GM12878 (cell line): ENCODE results near the gene BIRC7. TPM values are rescaled to one million over a fixed set of nuclear protein-coding genes. Genes with fewer than 3 reads are reported as not detected.

Source experiments
- ATAC-seq: fragments of 200-7000 bp; cut with Tn5 transposase; 3 replicates; pipeline ENCODE4 v1.9.1; 2020; ENCODE audit warnings: mild to moderate bottlenecking, moderate library complexity
- BruUV-seq: library from RNA; stranded (reverse); fragments of 400-500 nt; replicated peaks from 2 replicates; lab custom pipeline; 2021; lab: Mats Ljungman, UMichigan
- CTCF ChIA-PET: fragments of 300-600 bp; sonication (Branson Sonifier 250); formaldehyde crosslinking; extraction: SDS; loops from one replicate; lab custom pipeline; 2021; ENCODE audit warnings: inconsistent platforms; lab: Yijun Ruan, JAX
- POLR2A ChIA-PET: fragments of 350-600 bp; formaldehyde crosslinking; extraction: SDS; loops from one replicate; lab custom pipeline; 2021; ENCODE audit warnings: inconsistent platforms; lab: Charles Lee
- RAD21 ChIA-PET: fragments of 300-600 bp; sonication (Branson Sonifier 250); formaldehyde crosslinking; loops from one replicate; lab custom pipeline; 2023; ENCODE audit warnings: antibody characterized with exemption; ENCODE audit not compliant: unreplicated experiment; lab: Charles Lee
- SMC1A ChIA-PET: fragments of 300-600 bp; sonication (Branson Sonifier 250); formaldehyde crosslinking; loops from one replicate; lab custom pipeline; 2023; ENCODE audit not compliant: unreplicated experiment, uncharacterized antibody; lab: Charles Lee
- DNase-seq: peaks from one replicate; pipeline ENCODE4 v3.0.0-alpha.2; 2011; ENCODE audit warnings: low read depth, low spot score
- FAIRE-seq: peaks from 3 replicates; lab custom pipeline; 2011; peaks lifted over from hg19 to GRCh38; lab: Jason Lieb, UNC
- H2AFZ ChIP-seq: 2 replicates; pipeline ENCODE4 v1.6.0; 2011; ENCODE audit warnings: low read depth, low read length, control low read depth; ENCODE audit not compliant: control insufficient read depth
- H3K27ac ChIP-seq: 2 replicates; pipeline ENCODE4 v1.5.1; 2011; ENCODE audit warnings: control low read depth; ENCODE audit not compliant: control insufficient read depth, insufficient read depth
- H3K27me3 ChIP-seq, 2 experiments: replicated peaks in 1 of 2; 2 replicates each; pipeline versions ENCODE4 v1.6.0 to v1.6.1; 2011; ENCODE audit warnings: low read length in 1 of 2; ENCODE audit not compliant: control insufficient read depth in 2 of 2, insufficient read depth in 2 of 2
- H3K36me3 ChIP-seq, 2 experiments: 2 replicates each; pipeline ENCODE4 v1.5.1; 2011; ENCODE audit warnings: low read length in 1 of 2; ENCODE audit not compliant: control insufficient read depth in 2 of 2, insufficient read depth in 2 of 2
- H3K4me1 ChIP-seq: 2 replicates; pipeline ENCODE4 v1.6.1; 2011; ENCODE audit warnings: mild to moderate bottlenecking, low read length, moderate library complexity, mixed read lengths; ENCODE audit not compliant: control insufficient read depth, insufficient read depth
- H3K4me2 ChIP-seq: 2 replicates; pipeline ENCODE4 v1.6.0; 2011; ENCODE audit warnings: control low read depth; ENCODE audit not compliant: control insufficient read depth, insufficient read depth
- H3K4me3 ChIP-seq: fragments of 200-600 bp; sonication (generic); 2 replicates; pipeline ENCODE4 v1.5.1; 2016
- H3K79me2 ChIP-seq: 2 replicates; pipeline ENCODE4 v1.6.0; 2011; ENCODE audit warnings: low read length; ENCODE audit not compliant: control insufficient read depth, insufficient read depth
- H3K9ac ChIP-seq: 2 replicates; pipeline ENCODE4 v1.8.0; 2011; ENCODE audit warnings: low read length, control low read depth, mixed read lengths; ENCODE audit not compliant: control insufficient read depth, insufficient read depth
- H3K9me3 ChIP-seq: replicated peaks from 3 replicates; pipeline ENCODE4 v1.5.1; 2011; ENCODE audit warnings: mild to moderate bottlenecking, low read length; ENCODE audit not compliant: control insufficient read depth, insufficient read depth
- H4K20me1 ChIP-seq: 2 replicates; pipeline ENCODE4 v1.6.0; 2011; ENCODE audit not compliant: control insufficient read depth, insufficient read depth
- BMI1 ChIP-seq: fragments of 450-650 bp; IDR thresholded peaks from 2 replicates; pipeline ENCODE4 v1.6.1; 2016; ENCODE audit warnings: mild to moderate bottlenecking, moderate library complexity, borderline replicate concordance
- CHD1 ChIP-seq: IDR thresholded peaks from 2 replicates; pipeline ENCODE4 v1.6.1; 2012; ENCODE audit warnings: low read depth, low read length, improper control_type of control experiment
- CREM ChIP-seq: IDR thresholded peaks from 2 replicates; pipeline ENCODE4 v1.6.1; 2014; ENCODE audit warnings: antibody characterized with exemption, low read depth
- EP300 ChIP-seq, 2 experiments: fragments of 150-350 bp in 1 of 2; IDR thresholded peaks; 2 replicates each; pipeline ENCODE4 v1.6.1; 2011 to 2012; ENCODE audit warnings: low read depth in 2 of 2, low read length in 2 of 2, borderline replicate concordance in 1 of 2, improper control_type of control experiment in 1 of 2, inconsistent platforms in 1 of 2; ENCODE audit not compliant: control insufficient read depth in 1 of 2
- HDAC2 ChIP-seq: fragments of 200-600 bp; sonication (generic); IDR thresholded peaks from 2 replicates; pipeline ENCODE4 v1.6.1; 2017
- HSF1 ChIP-seq: fragments of 150-350 bp; IDR thresholded peaks from 2 replicates; pipeline ENCODE4 v1.6.1; 2014; ENCODE audit warnings: mild to moderate bottlenecking, low read depth, low read length
- IKZF1 ChIP-seq: fragments of 450-650 bp; conservative IDR thresholded peaks from 2 replicates; pipeline ENCODE4 v1.6.1; 2017; ENCODE audit warnings: antibody characterized with exemption, mild to moderate bottlenecking
- POU2F2 ChIP-seq: IDR thresholded peaks from 3 replicates; pipeline ENCODE4 v1.6.1; 2011; ENCODE audit warnings: low read depth, mild to moderate bottlenecking, low read length, borderline replicate concordance
- RCOR1 ChIP-seq: conservative IDR thresholded peaks from 2 replicates; pipeline ENCODE4 v1.6.1; 2012; ENCODE audit warnings: low read depth, low read length, improper control_type of control experiment
- SMAD5 ChIP-seq: IDR thresholded peaks from 2 replicates; pipeline ENCODE4 v1.6.1; 2016; ENCODE audit warnings: antibody characterized with exemption, low read depth
- STAT1 ChIP-seq: fragments of 450-650 bp; conservative IDR thresholded peaks from 2 replicates; pipeline ENCODE4 v1.6.1; 2014; ENCODE audit warnings: antibody characterized with exemption, mild to moderate bottlenecking
- TARDBP ChIP-seq: IDR thresholded peaks from 2 replicates; pipeline ENCODE4 v1.6.1; 2016; ENCODE audit warnings: borderline replicate concordance
- TBL1XR1 ChIP-seq: IDR thresholded peaks from 2 replicates; pipeline ENCODE4 v1.6.1; 2012; ENCODE audit warnings: low read depth, low read length, improper control_type of control experiment
- WRNIP1 ChIP-seq: IDR thresholded peaks from 2 replicates; pipeline ENCODE4 v1.6.1; 2011; ENCODE audit warnings: low read depth, low read length, improper control_type of control experiment, borderline replicate concordance
- ZNF24 ChIP-seq: fragments of 450-650 bp; IDR thresholded peaks from 2 replicates; pipeline ENCODE4 v1.6.1; 2017; ENCODE audit warnings: antibody characterized with exemption, mild to moderate bottlenecking
- ZSCAN29 ChIP-seq: fragments of 450-650 bp; IDR thresholded peaks from 2 replicates; pipeline ENCODE4 v1.6.1; 2017; ENCODE audit warnings: mild to moderate bottlenecking, moderate library complexity
- ZZZ3 ChIP-seq: IDR thresholded peaks from 2 replicates; pipeline ENCODE4 v1.6.1; 2011; ENCODE audit warnings: low read depth; ENCODE audit not compliant: control insufficient read depth, insufficient read length
- WGBS: methylation state at CpG from one replicate; pipeline ENCODE4 v1.1.6; 2016; ENCODE audit warnings: low lambda C conversion rate; ENCODE audit not compliant: insufficient replicate concordance, insufficient coverage; ENCODE audit errors: missing lambda C conversion rate; 5-methylcytosine and 5-hydroxymethylcytosine counted together
- in situ Hi-C: fragments of 300-500 bp; cut with MboI; formaldehyde crosslinking; loops from 9 replicates; pipeline ENCODE4 v1.14.3; 2018; ENCODE audit warnings: mixed read lengths
- intact Hi-C: fragments of 100-400 bp; cut with micrococcal nuclease; formaldehyde crosslinking; loops from one replicate; pipeline ENCODE4 v1.14.2; 2022; ENCODE audit not compliant: unreplicated experiment
- polyA plus RNA-seq, 11 experiments: library from polyadenylated mRNA; depleted of rRNA in 4 of 11; unstranded in 6 of 11; stranded (reverse) in 5 of 11; fragments of >200 nt; fragmentation: Nextera tagmentation in 4 of 11; fragmentation: Illumina TruSeq in 1 of 11; extraction: Ambion mirVana in 4 of 11; extraction: Trizol in 1 of 11; gene quantifications; 1 replicate in 1 of 11; 2 replicates in 10 of 11; pipeline versions ENCODE4 v1.2.1 to v1.2.3, GENCODE V29; 2011 to 2016; ENCODE audit warnings: inconsistent platforms in 2 of 11, missing spikeins in 2 of 11, low read depth in 1 of 11
- total RNA-seq, 4 experiments: library from RNA; depleted of rRNA in 3 of 4; stranded (reverse); fragments of >200 nt in 3 of 4; fragmentation: Illumina TruSeq in 1 of 4; extraction: Trizol in 1 of 4; gene quantifications; 2 replicates each; pipeline versions ENCODE4 v1.2.1 to v1.2.3, GENCODE V29; 2013 to 2021
- TF ChIP-seq, protein P1 (sequence below): IDR thresholded peaks from 2 replicates; pipeline ENCODE4 v1.6.1; 2012; ENCODE audit warnings: mild to moderate bottlenecking, low read depth, low read length

The BIRC7 gene
- total and polyA plus RNA-seq, 10 of the 15 experiments (the other 5 are each of a cell fraction or from before 2014, with no cell fraction given) = 0.31 TPM; not detected in 9

DNA sequence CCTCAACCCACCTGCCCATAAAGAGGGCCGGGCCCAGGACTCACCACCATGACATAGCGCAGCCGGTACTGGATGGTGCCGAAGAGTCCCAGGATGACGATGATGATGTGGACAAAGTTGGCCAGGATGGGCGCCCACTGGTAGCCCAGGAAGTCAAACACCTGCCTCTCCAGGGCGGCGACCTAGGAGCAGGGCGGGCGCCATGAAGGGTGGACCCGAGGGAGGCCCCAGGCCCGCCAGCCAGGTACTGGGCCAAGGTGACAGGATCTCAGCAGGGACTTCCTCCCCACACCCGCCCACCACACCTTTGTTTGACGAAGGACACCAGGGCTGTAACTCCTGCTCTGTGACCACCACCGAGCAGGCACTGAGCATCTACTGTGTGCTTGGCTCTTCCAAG lies 14.2 kb downstream of the BIRC7 start:
- Histone ChIP-seq H3K27me3 (peaks cover 0 to 7% of the 10 kb centered on the region in 2 experiments), H3K36me3 (no peaks in the 10 kb centered on the region), H4K20me1 (no peaks in the 10 kb centered on the region; the same call in 1 of the 2 replicates), H3K4me2 (no peak overlapping the region), H2AFZ (no peak overlapping the region), H3K4me1 (no peaks in the 10 kb centered on the region), H3K9ac (no peak overlapping the region), H3K27ac (no peak overlapping the region), H3K79me2 (no peaks in the 10 kb centered on the region), H3K9me3 (no peaks in the 10 kb centered on the region), H3K4me3 (no peak overlapping the region)
- TF ChIP-seq EP300 (IDR thresholded peaks at IDR 0.05; ENCODE audit: borderline replicate concordance in 1 of 2, control insufficient read depth in 1 of 2, low read depth in 2 of 2, low read length in 2 of 2) (no peak), ZNF24 (no peak), STAT1 (no peak), CREM (no peak), TARDBP (no peak), TBL1XR1 (no peak), ZZZ3 (no peak), ZSCAN29 (no peak), SMAD5 (no peak), BMI1 (no peak), CHD1 (no peak), WRNIP1 (no peak), HSF1 (no peak), POU2F2 (no peak), RCOR1 (no peak), IKZF1 (no peak), HDAC2 (no peak)
- TF ChIP-seq, protein P1, sequence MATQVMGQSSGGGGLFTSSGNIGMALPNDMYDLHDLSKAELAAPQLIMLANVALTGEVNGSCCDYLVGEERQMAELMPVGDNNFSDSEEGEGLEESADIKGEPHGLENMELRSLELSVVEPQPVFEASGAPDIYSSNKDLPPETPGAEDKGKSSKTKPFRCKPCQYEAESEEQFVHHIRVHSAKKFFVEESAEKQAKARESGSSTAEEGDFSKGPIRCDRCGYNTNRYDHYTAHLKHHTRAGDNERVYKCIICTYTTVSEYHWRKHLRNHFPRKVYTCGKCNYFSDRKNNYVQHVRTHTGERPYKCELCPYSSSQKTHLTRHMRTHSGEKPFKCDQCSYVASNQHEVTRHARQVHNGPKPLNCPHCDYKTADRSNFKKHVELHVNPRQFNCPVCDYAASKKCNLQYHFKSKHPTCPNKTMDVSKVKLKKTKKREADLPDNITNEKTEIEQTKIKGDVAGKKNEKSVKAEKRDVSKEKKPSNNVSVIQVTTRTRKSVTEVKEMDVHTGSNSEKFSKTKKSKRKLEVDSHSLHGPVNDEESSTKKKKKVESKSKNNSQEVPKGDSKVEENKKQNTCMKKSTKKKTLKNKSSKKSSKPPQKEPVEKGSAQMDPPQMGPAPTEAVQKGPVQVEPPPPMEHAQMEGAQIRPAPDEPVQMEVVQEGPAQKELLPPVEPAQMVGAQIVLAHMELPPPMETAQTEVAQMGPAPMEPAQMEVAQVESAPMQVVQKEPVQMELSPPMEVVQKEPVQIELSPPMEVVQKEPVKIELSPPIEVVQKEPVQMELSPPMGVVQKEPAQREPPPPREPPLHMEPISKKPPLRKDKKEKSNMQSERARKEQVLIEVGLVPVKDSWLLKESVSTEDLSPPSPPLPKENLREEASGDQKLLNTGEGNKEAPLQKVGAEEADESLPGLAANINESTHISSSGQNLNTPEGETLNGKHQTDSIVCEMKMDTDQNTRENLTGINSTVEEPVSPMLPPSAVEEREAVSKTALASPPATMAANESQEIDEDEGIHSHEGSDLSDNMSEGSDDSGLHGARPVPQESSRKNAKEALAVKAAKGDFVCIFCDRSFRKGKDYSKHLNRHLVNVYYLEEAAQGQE = no peak
- no TSS peak for BruUV-seq
- in situ Hi-C loops (no loop called here), intact Hi-C loops (no loop called here)
- 53% methylated on average over 14 of the region's 15 CpGs for WGBS
- ChIA-PET RAD21 (no interaction called here), SMC1A (no interaction called here), CTCF (no interaction called here), POLR2A (no interaction called here)
- FAIRE-seq = no peak
- ATAC-seq = no peak
- no peak for DNase-seq
